GM10266 (cell line): ENCODE data around the gene SLC12A4.

ENCODE experiments used
- DNase-seq: peaks from one replicate; pipeline ENCODE4 v3.0.0; 2012; ENCODE audit errors: extremely low spot score
- CTCF ChIP-seq: IDR thresholded peaks from 2 replicates; pipeline ENCODE4 v1.5.1; 2012; ENCODE audit warnings: mild to moderate bottlenecking, low read depth; ENCODE audit not compliant: control insufficient read depth, insufficient read depth; ENCODE audit errors: missing control alignments

The SLC12A4 gene

DNA sequence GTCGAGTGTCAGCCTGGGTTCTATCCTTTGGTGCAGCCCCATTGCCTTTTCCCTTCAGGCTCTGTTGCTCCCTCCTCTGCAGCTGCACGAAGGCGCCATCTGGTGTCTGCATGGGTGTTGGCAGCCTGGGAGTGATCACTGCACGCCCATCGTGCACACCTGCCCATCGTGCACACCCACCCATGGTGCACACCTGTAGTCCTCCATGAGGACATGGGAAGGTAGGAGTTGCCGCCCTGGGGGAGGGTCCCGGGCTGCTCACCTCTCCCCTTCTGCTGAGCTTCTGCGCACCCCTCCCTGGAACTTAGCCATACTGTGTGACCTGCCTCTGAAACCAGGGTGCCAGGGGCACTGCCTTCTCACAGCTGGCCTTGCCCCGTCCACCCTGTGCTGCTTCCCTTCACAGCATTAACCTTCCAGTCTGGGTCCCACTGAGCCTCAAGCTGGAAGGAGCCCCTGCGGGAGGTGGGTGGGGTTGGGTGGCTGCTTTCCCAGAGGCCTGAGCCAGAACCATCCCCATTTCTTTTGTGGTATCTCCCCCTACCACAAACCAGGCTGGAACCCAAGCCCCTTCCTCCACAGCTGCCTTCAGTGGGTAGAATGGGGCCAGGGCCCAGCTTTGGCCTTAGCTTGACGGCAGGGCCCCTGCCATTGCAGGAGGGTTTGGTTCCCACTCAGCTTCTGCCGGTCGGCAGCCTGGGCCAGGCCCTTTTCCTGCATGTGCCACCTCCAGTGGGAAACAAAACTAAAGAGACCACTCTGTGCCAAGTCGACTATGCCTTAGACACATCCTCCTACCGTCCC, 39.7 kb downstream of the SLC12A4 start:
- peak; percentile 97 for TF ChIP-seq CTCF
- peak; percentile 81 for DNase-seq

DNA sequence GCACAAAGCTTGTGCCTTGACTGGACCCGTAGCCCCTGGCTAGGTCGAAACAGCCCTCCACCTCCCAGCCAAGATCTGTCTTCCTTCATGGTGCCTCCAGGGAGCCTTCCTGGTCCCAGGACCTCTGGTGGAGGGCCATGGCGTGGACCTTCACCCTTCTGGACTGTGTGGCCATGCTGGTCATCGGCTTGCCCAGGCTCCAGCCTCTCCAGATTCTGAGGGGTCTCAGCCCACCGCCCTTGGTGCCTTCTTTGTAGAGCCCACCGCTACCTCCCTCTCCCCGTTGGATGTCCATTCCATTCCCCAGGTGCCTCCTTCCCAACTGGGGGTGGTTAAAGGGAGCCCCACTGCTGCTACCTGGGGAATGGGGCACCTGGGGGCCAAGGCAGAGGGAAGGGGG, 40.3 kb downstream of the SLC12A4 start:
- no peak for DNase-seq
- TF ChIP-seq CTCF = no peak

- no peak for TF ChIP-seq CTCF
- no peak for DNase-seq
Measured at GRCh38 chr16:67927131-67927941, 41.1 kb downstream of the SLC12A4 start.

DNA sequence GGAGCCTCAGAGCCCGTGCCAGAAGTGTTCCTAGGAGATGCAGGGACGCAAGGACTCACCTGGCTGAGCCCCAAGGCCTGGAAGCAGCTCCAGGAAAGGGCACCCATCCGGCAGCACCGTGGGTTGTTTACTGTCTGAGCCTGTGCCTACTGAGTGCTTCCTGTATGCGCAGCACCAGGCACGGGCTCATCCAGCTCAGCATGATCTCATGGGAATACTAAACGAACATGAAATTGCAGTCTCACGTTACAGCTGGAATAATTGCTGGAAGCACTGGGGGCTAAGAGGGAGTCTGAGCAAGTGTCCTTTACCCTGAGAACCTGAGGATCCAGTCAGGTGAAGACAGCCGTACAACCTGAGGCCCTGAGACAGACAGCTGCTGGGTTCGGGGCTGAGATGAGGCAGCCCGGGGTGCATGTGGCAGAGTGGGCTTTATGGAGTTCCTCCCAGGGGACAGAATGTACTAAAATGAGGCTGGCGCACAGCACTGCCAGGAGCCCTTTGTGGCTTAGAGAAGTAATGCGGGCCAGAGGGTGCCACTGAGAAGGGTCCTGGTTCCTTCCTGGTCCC, 42.2 kb downstream of the SLC12A4 start:
- no peak for DNase-seq
- no peak for TF ChIP-seq CTCF

GRCh38 chr16:67924140-67924906, 44.1 kb downstream of the SLC12A4 start:
- TF ChIP-seq CTCF = no peak
- no peak for DNase-seq

DNA sequence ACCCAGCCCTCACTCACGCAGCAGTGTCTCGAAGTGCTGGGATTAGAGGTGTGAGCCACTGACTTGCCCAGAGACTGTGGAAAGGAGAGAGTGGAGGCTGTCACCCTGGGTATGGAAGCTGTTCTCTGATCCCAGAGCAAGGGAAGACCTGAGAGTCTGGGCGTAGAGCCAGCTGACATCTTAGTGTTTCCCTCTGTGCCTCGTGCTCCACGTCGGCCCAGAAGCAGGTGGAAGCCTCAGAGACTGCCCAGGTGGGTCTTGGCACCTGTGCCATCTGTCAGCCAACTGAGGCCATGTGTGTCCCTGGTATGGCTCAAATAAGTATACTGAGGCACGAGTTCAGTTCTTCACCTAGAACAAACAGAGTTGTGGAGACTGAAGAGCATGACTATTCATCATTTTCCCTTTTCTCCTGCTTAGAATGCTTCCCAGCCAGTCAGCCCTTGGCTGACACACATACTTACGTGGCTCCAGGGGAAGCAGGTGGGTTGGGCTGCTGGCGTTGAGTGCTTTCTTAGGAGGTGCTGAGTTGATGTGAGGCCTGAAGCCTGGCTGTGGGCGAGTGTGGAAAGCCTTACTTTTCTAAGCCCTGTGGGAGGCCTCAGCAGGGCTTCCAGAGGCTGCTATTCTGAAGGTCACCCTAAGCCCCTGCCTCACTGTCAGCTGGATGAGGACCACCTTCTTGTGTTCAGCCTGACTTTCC, 44.9 kb downstream of the SLC12A4 start:
- no peak for DNase-seq
- TF ChIP-seq CTCF = no peak
